ENCODE measurements around the gene TAF6.

The TAF6 gene

DNA sequence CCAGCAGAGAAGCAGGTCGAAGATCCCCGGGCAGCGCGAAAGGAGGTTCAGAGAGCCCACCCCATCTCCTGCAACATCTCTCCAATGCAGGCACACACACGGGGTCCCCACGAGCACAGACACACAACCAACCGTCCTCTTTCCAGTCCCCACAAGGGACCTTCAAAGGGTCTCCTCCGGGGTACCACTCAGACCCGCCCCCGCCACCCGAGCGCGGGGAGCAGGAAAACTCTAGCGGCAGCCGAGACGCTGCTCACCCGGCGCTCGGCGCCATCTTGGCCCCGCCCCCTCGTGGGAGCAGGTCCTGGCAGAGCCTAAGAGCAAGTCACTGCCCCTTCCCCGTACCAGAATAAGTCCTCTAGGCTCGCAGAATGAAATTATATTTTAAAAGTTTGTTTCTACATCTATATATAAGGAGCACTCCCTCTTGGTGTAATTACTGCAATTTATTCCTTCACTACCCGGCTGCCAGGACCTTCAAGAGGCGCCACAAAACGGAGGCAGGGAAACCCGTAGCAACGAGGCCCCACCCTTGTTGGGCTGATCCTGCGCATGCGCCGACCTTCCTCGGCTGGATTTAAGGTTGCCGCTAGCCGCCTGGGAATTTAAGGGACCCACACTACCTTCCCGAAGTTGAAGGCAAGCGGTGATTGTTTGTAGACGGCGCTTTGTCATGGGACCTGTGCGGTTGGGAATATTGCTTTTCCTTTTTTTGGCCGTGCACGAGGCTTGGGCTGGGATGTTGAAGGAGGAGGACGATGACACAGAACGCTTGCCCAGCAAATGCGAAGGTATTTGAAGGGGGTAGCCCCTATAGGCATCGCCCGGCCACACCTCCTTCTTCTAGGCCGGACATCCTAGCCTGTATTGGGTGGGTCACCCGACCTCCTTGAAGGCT lies at the start of gene TAF6, which contains the start of gene CNPY4:
TAF6 (minus strand) TSS at position 287 of the 898 bp plus-strand sequence. CDS start 5,149 bp downstream, outside the sequence.
CNPY4 (plus strand) TSS at position 563 of the 898 bp plus-strand sequence; CDS start at position 674, 111 bp downstream.
- in situ Hi-C loops (cut with MboI; ENCODE audit: low sequenced_read_pairs) = no loop called here

DNA sequence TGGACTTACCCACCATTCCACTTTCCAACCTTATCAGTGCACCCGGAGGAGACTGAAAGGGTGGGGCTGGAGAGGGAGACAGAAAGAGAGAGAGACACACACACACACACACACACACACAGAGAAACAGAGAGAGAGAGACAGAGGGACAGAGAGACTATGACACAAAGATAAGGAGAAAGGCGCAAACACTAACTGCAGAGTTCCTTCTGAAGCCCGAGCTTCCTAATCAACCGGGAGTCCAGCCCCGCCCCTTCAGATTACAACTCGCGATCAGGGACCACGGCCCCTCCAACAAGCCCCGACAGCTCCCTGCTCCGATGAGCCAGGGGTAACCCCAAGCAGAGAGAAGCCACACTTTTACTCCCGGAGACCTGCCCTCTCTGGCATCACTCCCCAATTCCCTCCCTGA lies 48.8 kb upstream of the TAF6 start:
- in situ Hi-C loops (cut with MboI; ENCODE audit: low sequenced_read_pairs) = no loop called here

DNA sequence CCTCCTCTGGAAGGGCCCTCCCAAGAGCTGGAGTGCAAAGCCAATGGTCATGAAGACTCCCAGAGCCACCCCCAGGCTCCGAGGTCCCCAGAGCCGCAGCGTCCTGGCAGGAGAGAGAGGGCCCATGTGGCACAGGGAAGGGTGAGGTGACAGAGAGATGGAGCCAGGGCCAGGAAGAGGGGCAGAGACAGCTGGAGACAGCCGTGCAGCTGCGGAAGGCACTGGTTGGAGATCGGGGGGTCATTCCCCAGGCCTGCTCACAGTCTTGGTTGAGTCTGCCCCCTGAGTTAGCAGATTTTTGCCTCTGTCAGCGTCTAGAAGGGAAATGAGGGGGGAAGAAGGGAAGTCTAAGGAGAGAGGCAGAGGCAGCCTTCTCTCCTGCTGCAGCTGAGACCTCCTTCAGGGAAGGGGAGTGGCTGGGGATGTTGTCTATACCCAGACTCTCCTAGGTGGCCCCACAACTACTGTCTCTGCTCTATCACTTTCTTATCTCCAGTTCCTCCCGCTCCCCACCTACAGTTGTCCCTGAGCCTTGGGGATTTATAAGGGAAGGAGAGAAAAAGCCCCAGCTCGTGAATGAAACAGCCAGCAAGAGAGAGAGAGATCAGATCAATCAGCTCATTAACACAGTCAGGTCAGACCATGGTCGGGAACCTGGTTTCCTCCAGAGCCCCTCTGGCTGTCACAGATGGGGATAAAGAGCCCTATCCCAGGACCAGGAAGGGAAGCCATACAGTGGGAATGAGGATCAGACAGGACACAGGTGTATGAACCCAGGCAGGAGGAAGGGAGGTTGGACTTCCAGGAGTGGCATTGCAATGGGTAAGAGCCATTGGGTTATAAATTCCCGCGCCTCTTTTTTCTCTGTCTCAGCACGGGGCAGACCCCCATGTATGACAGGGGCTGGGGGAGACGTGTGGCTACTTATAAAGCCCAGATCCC lies 48.1 kb upstream of the TAF6 start:
- in situ Hi-C loops (cut with MboI; ENCODE audit: low sequenced_read_pairs) = no loop called here

DNA sequence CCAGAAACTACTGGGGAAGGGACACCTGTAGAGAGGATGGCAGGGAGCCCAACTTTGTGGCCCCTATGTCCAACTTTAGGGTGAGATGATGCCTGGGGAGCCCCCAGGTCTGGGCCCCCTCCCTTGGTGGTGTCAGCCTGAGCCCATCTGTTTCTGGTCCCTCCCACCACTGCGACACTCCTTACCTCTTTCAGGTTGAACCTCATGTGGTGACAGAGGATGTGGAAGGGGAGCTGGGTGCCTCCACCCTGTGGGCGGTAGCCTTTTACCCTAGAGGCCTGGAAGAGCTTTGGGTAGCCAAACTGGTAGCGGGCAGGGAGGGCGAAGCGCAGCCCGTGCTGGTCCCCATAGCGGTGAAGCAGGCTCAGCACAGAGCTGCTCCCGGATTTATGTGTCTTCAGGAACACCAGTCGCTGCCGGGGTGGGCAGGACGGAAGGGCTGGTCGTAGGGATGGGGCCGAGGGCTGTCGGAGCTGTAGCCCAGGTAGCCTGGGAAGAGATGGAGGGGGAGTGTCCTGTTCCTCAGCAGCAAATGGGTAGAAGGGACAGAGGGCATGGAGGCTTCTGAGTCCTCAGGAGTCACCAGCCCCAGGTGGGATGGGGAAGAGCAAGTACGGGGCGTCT lies 47.3 kb upstream of the TAF6 start:
- in situ Hi-C loops (cut with MboI; ENCODE audit: low sequenced_read_pairs) = no loop called here

DNA sequence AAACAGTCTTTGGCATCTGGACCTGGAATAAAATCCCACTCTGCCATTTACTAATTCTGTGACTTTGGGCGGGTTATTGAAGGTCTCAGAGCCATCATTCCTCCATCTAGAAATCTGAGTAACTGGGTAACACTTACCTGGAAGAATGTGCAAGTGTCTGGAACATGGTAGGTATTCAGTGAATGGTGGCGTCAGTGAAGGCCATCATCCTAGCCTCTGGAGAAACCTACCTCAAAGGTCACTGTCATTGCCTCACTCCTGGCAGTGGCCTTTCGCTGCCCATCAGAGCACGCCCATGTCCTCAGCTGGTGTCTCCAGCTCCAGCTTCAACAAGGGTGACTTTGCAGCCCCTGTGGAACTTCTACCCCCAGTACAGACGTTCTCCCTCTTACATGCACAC lies 44.7 kb upstream of the TAF6 start:
- in situ Hi-C loops (cut with MboI; ENCODE audit: low sequenced_read_pairs) = no loop called here

DNA sequence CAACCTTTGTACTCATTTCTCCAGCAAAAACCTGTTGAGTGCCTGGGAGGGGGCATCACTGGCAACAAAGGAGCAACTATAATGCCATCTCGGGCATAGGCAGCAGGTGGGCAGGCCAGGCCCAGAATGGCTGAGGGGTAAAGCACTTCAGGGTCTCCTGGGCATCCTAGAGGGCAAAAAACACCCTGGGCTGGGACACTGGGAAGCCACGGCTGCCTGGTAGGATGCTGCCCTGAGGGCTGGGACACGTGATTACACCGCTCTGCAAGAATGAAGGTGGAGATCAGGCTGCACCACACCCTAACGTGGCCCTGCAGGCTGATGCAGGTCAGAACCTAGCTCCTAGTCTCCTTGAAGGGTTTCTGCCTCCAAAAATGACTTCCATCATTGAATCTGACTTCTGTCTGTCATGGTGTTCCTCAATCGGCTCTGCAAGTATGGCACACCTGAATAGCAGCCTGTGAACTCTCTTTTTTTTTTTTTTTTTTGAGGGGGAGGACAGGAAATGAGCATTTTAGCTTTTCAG lies 43.9 kb upstream of the TAF6 start:
- in situ Hi-C loops (cut with MboI; ENCODE audit: low sequenced_read_pairs) = no loop called here

DNA sequence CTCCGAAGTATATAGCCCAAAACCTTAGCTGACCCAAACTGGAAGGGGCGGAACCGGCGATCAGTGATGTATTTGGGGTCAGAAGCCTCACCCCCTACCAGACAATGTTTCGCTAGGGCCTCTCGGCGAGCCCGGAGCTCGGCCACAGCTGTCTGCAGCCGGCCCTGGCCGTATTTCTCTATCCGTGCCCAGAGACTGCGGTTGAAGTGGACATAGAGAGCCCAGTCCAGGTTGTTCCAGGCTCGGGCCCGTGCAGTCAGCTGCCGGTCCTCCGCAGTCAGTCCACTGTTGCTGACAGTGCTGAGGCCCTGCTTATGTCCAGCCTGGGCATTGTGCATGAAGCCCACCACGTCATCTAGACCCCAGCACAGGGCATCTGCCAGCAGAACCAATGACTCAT lies 40.9 kb upstream of the TAF6 start:
- in situ Hi-C loops (cut with MboI; ENCODE audit: low sequenced_read_pairs) = no loop called here

DNA sequence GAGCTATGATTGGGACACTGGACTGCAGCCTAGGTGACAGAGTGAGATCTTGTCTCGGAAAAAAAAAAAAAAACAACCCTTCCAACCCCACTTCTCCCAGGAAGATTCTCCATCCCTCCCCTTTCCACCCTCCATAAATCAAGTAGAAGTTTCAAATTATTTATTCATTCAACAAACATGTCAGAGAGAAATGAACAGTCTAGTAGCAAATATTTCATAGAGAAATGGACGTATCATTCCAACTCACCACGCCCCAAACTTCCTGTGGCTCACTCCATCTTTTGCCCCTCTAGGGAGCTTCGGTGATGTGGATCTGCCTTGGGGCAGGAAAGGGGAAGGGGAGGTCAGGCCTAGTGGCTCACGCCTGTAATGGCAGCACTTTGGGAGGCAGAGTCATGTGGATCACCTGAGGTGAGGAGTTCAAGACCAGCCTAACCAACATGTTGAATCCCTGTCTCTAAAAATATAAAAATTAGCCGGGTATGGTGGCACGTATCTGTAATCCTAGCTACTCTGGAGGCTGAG lies 40.0 kb upstream of the TAF6 start:
- in situ Hi-C loops (cut with MboI; ENCODE audit: low sequenced_read_pairs) = no loop called here

DNA sequence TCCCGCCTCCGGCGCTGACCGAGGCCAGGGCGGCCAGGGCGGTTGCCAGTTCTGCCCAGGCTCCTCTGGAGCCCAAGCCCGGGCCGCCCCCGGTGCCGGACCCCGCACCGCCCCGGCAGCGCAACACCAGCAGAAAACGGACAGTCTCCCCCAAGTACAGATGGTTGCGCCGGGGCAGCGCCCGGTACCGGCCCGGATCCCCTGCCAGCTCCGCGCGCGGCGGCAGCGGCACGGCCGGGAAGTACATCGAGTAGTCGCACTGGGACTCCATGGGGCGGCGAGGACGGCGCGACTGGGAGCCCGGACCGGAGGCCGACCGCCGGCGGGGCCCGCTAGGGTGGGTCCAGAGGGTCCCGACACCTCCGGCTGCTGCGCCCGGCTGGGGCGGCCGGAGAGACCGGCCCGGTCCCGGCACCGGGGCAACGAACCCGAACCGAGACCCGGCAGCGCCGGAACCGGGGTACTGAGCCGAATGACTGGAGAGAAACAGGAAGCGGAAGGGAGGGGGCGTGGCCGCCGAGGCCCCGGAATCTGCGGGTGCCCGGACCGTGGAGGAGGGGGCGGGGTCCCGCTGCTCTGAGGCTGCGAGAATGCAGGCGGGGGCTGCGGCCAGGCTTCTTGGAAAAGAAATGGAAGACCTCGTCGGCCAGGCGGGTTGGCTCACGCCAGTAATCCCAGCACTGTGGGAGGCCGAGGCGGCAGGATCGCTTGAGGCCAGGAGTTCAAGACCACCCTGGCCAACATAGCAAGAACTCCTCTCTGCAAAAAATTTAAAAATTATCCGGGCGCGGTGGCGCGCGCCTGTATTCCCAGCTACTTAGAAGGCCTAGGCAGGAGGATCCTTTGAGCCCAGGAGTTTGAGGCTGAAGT lies 39.3 kb upstream of the TAF6 start, which contains the start of gene TRAPPC14:
TRAPPC14 (minus strand) TSS at position 495 of the 870 bp plus-strand sequence; CDS start at position 271, 224 bp downstream.
- in situ Hi-C loops (cut with MboI; ENCODE audit: low sequenced_read_pairs) = no loop called here

DNA sequence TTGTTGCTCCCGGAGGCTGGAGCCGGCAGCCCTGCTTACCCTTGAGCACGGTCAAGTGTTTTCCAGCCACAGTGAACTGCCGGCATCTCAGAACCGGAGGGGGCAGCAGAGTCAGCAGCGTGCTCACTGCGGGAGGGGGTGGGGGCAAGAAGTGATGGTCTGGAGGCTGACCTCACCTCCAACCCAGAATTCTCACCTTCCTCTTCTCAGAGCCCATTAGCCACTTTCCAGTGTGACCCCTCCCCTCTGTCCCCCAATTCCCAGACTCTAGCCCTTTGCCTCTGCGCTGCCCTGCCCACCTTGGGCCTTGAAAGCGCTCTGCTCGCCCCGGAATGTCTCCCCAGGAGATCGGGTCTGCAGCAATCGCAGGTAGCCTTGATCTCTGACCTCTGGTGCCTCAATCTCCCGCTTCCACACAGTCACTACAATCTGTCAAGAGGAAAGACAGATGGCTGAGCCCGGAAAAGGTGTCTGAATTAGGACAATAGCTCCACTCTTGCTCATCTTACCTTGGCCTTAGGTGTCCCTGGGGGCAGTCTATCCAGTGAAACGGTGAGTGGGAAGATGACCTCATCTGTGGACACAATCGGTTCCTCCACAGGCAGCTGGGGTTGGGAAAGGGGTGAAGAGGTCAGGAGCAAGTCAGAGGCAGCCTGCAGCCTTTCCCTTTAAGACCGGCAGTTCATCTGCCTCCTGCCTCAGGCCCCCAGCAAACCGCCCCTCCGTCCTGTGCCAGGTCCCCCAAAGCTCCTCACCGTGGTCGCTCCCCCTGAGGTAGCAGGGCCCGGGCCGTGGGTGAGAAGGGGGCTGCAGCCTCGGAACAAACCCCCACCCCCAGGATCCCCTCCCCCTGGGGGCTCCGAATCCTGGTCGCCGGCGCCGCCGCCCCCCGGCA lies 38.4 kb upstream of the TAF6 start:
- in situ Hi-C loops (cut with MboI; ENCODE audit: low sequenced_read_pairs) = no loop called here

DNA sequence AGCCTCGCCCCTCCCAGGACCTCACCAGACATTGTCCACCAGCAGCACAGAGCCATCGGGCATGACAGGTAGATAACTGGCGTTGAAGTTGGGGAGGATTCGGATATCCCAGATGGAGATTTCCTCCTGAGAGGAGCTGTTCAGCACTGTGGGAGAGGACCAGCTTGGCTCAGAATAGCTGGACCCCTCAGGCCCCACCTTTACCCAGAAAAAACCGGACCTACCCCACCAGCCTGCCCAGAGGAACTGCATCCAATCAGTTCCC lies 37.8 kb upstream of the TAF6 start:
- in situ Hi-C loops (cut with MboI; ENCODE audit: low sequenced_read_pairs) = no loop called here

DNA sequence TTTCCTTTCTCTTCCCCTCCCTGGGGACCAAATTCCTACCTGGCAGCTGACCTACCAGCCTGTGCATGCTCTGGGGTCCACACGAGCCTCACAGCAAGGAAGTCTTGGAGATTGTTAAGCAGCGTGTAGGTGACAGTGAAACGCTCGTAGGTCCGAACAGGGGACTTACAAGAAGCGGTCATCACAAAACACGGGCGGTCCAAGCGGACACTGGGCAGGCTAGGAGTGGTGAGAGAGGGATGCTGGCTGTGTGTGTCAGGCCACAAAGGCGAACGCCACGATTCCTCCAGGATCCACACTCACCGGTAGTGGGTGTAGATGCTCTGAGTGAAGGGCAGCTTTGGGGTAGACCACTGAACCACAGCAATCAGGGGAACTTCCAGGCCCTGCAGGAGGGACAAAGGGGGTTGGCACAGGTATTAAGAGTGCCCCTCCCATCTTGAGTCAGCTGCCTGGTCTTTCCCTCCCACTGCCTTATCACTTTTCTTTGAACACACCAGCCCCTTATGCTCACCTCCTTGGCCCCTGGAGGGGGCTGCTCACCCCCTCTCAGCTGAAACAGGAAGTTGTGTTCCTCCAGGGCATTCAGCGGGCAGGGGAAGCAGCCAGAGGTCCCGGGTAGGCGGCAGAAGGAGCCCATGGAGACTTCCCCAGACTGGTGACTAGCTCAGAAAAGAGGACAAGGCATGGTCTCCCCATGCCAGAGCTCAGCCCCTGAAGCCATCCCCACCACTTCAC lies 37.3 kb upstream of the TAF6 start:
- in situ Hi-C loops (cut with MboI; ENCODE audit: low sequenced_read_pairs) = no loop called here

DNA sequence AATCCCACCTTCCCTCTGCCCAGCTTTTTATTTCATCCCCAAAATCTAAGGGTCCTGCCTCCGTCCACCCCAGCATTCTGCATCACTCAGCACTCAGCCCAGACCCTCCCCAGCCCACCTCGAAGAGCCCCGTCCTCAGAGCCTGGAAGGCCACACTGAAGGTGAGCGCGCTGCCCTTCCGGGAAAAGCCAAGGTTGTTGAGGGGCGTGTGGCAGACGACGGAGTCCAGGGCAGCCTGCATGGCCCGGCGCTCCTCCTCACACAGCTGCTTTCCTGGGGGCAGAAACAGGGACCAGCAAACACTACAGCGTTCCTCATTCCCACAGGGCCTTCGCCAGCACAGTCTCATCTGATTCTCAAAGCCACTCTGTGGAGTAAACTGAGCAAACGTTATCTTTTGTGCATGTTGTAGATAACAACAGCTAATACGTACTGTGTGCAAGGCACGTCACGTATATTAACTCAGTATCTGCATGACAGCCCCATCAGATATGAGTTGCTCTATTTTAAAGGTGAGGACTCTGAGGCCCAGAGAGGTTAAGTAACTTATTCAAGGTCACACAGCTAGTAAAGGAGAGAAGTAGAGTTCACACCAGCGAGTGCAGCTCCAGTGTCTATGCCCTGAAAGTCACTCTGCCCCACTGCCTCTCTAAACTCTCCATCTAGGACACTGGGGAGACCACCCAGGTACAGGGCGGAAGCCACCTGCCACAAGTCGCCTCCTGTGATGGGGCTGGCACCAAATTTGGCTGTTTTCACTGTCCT lies 36.6 kb upstream of the TAF6 start:
- in situ Hi-C loops (cut with MboI; ENCODE audit: low sequenced_read_pairs) = no loop called here

DNA sequence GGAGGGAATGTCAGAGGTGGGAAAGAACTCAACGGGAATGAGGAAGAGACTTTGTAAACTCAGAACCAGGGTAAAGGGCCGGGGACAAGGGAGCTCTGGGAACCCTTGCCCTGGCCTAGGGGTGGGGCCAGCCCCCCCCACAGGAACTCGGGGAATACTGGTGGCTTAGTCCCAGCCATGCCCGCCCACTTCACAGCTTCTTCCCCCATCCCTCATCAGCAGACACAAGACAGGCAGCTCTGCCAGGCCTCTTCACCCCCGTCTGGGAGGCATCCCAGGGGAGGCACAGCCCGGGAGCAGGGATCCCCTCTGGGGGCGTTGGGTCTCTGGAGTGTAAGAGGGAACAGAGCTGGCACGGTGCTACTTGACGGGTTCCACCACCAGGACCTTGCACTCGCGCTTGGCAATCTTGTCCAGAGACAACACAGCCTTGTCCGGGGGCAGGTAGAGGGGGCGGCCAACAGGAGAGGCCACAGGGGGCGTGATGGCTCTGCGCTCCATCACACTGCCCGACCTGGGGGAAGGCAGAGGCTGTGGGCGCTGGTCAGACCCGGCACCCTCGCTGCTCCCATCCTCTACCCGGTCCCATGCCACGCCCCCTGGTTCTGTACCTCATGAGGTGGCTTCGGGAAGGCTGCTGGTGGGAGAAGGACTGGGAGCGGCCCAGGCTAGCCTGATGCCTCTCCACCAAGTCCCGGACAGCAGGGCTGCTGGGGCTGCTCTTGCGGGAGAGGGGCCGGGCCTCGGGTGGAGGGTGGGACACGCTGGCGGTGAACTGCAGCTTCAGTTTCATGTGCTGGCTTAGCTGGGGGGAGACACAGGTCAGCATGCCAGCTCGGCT lies 35.7 kb upstream of the TAF6 start:
- in situ Hi-C loops (cut with MboI; ENCODE audit: low sequenced_read_pairs) = no loop called here

DNA sequence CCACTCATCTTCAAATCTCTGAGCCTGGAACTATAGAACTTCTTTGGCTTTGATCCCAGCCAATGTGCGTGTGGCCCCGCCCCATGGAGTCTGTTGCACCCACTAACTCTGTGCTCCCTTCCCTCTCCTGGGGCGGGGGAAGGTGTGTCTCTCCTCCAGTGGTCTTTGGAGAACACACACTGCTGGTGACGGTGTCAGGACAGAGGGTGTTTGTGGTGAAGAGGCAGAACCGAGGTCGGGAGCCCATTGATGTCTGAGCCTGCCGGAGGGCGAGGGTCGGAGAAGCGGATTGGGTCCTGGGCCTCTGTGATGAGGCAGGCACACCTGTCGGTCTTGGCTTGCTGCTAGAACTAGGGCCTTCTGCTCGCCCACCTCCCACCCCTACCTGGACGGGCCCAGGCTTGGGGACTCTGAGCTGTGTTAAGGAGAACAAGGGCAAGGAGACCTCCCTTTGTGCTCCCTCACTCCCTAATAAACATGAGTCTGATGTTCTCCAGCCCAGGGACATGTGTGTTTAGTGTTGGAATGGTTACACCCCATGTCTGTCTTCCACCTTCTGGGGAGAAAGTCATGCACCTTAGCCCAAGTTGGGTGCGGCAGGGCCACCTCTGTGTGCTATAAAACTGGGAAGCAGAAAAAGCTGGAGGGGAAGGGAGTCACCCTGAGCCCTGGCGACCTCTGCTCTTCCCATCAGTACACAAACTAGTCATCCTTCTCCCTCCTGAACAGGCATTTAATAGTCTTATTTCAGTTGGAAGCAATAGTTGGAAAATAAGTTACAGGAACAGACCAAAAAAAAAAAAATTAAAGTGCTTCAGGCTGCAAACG lies 34.8 kb upstream of the TAF6 start:
- in situ Hi-C loops (cut with MboI; ENCODE audit: low sequenced_read_pairs) = no loop called here
